Skin epidermis (tissue), 12 donors: Measurements from ENCODE around the gene BTBD3.

Experiments
- H3K27ac ChIP-seq, 21 experiments: fragments of 200-600 bp; sonication (generic) in 11 of 21; one replicate each; pipeline ENCODE4 v1.5.0; 2020; ENCODE audit warnings: mild to moderate bottlenecking in 3 of 21, inconsistent platforms in 2 of 21, moderate library complexity in 2 of 21
- H3K4me3 ChIP-seq, 7 experiments: fragments of 200-600 bp; sonication (generic) in 2 of 7; one replicate each; pipeline ENCODE4 v1.5.0; 2020; ENCODE audit warnings: inconsistent platforms in 2 of 7, mild to moderate bottlenecking in 2 of 7, moderate library complexity in 1 of 7

BTBD3 gene

DNA sequence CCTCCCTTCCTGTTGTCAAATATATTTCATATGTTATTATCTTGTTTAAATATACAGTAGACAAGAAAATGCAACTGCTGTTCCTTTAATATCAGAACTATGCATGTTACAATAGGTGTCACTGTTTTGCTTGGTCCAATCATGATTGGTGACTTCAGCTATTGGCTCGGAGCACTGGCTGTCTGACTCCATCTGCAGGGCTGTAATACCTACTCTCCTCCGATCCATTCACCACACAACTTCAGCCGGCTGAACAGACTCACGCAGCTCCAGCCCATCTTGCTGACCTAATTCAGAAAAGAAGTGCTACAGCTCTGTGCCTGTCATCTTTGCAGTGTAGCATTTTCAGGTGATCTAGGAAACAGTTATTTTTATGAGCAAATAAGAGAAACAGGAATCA lies at the start of gene BTBD3:
TSS of gene BTBD3 (plus strand) at position 231 of the 400 bp plus-strand sequence. CDS start 383 bp downstream, outside the sequence.
- peak within 1 kb of the TSS in 10 of 21 experiments; percentile 7 to 73 (median 35) for H3K27ac ChIP-seq
- H3K4me3 ChIP-seq, result peak within 1 kb of the TSS in 5 of 7 experiments; percentile 5 to 21 (median 15)

DNA sequence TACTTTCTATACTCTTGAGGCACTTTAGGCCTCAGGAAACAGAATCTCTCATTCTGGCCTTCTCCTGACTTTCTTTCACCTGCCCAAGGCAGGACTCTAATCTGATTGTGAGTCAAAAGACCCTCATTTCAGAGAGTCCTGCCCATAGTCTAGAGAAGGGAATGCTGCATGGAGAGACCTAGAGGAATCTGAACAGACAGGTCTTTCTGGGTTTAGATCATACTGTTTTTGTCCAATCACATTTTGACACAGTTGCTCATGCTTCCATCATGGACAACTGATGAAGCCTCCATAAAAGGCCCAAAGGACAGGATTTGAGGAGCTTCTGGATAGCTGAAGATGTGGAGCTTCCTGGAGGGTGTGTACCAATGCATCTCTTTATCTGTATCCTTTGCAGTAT lies 48.1 kb upstream of the BTBD3 start:
- Histone ChIP-seq H3K27ac (no peak overlapping the region), H3K4me3 (no peak overlapping the region)

DNA sequence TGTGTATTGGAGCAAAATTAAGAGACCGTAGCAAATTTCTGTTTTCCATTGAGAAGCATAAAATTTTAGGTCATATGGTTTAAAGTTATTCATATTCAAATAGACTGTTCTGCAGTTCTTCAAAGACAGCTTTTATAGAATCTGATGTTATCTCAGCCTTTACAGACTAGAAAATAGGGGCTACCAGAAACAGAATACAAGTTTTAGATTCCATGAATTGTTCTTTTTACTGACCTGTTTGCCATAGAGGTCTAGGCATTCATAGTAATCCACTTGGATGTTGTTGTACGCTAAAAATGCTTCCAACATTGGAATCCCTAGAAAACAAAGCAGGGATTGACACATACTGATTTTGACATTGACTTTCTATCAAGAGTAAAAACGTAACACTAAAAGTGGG lies 47.3 kb upstream of the BTBD3 start:
- H3K27ac ChIP-seq, result no peak overlapping the region

DNA sequence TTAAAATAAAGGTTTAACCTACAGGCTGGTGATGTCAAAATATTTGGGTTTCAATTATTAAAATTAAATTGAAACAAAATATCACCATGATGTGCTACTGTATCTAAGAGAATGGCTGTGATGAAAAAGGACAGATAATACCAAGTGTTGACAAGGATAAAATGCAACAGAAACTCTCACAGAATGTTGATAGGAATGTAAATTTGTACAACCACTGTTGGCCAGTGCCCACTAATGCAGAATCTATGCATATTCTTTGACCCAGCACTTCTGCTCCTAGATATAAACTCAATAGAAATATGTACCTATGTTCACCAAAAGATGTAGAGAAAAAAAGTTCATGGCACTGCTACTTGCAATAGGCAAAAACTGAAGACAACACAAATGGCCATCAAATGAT lies 41.1 kb upstream of the BTBD3 start:
- H3K27ac ChIP-seq, result no peak overlapping the region

More for the DNA sequence above, 47.3 kb upstream of the BTBD3 start:
- H3K4me3 ChIP-seq, result no peak overlapping the region

DNA sequence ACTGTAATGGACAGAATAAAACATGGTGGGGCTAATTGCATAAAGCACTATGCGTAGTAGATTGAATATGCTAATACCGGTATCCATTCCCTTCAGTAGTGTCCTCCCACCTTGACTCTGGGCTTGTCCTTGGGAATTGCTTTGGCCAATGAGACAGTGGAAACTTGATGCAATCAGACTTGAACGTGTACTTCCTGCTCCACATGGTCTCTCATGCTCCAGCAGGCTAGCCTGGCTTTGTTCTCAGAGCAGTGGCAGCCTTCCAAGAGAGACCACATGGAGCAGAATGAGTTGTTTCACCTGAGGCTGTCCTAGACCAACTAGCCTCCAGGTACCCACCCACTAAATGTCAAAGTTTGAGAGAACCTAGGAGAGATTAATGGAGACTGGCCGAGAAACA lies 37.0 kb upstream of the BTBD3 start:
- Histone ChIP-seq H3K27ac (no peak overlapping the region), H3K4me3 (no peak overlapping the region)

More for the DNA sequence above, 41.1 kb upstream of the BTBD3 start:
- no peak overlapping the region for H3K4me3 ChIP-seq

DNA sequence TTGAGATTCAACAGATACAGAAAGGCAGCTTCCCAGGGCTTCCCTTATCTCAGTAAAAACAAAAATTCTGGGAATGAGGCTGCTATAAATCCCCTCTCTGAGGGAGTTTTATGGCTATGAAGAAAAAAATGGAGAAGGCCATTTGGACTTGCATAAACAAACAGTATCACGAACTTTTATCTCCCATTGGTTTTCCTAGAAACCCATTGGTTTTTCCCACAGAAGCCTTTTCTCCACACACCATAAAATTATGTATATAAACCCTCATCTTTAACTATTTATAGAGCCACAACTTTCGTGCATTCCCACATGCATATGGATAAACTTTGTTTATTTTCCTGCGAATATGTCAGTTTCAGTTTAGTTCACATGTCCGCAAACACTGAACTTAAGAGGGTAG lies 36.2 kb upstream of the BTBD3 start:
- no peak overlapping the region for H3K27ac ChIP-seq
- H3K4me3 ChIP-seq, result no peak overlapping the region

DNA sequence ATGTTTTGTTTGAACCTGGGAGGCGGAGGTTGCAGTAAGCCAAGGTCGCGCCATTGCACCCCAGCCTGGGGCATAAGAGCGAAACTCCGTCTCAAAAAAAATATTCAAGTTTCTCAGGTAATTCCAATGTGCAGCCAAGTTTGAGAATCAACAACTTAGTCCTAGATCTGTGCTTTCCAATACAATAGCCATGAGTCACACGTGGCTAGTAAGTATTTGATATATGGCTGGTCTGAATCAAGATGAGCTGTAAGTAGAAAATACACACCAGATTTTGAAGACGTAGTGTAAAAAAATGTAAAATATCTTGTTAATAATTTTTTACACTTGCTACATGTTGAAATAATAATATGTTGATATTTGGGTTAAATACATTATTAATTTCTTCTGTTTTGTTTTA lies 35.0 kb upstream of the BTBD3 start:
- Histone ChIP-seq H3K4me3 (no peak overlapping the region), H3K27ac (no peak overlapping the region)

DNA sequence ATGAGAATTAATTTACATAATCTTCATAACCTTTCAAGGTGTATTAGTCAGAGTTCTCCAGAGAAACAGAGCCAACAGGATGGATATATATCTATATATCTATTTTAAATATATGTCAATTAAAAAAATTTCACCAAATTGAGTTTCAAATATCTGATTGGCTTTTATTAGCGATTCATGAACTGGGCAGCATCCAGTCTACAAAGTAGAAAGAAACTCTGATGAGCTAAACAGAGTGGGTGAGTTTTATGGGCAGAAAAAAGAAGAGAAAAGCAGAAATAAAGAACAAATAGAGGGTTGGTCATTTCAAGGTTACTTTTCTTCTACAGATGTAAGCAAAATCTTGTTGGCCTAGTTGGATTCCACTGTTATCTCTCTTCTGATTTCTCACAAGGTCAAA lies 29.0 kb upstream of the BTBD3 start:
- H3K27ac ChIP-seq, result no peak overlapping the region
- H3K4me3 ChIP-seq, result no peak overlapping the region

DNA sequence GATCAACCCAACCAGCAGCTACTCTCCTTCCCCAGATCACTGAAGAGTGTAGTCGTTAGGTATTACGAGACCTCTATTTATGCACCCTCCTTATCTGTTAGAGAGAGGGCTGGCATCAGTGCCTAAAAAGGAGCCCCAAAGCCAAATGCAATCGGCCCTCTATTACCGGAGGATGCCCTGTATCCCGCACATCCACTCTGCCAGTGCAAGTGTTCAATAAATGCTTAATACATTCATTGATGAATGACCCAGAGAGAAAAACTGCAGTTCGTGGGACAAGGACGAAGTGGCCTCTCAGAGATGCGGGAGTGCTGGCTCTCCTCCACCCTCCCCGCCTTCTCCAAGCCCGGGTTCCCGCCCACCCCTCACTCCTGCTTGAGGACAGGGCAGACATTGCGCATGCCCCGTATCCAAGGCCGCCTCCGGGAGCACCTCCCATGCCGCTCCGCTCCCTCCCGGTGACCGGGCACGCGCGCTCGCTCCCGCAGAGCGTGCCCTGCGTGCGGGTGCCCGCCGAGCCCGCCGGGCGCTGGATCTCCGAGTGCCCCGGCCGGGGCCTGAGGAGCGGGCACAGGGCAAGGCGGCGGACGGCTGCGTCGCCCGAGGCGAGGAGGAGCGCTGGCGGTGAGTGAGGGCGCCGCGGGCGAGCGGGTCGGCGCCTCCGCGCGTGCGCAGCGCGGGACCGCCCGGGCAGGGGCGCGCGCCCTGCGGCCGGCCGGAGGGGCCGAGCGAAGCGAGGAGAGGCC lies 27.2 kb upstream of the BTBD3 start:
- H3K4me3 ChIP-seq, result peak overlapping the region; percentile 73 to 96 (median 84)
- peak overlapping the region; percentile 59 to 96 (median 88) for H3K27ac ChIP-seq

DNA sequence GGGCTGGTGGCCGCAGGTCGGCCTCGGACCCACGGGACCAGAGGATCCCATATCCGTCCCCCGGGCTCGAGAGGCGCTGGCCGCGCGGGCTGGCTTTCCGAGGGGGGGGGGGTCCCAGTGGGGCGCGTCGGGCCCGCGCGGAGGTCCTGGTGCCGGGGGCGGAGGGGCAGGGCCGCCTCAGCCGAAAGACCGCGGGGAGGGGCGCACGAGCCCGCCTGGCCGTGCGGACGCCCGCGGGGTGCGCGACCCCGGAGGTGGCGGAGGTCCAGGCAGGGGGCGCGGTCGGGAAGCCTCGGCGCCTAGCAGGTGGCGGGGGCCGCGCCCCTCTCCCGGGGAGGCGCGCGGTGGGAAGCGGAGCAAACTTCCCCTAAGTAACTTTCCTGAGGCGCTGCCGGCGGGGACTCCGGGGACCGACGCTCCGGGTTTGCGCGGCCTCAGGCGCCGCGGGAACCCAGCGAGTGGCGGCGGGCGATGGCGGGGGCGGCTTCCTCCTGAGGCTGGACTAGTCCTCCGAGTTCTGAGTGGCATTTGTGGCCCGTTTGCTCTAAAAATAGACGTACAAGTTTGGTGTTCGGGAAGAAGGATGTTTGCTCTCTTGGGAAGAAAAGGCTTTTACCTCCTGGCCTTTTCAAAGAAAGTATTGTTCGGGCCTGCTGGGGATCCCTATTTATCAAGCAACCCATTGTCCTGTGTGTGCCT lies 26.5 kb upstream of the BTBD3 start:
- peak overlapping the region; percentile 59 to 96 (median 88) for H3K27ac ChIP-seq
- peak overlapping the region; percentile 73 to 96 (median 84) for H3K4me3 ChIP-seq

DNA sequence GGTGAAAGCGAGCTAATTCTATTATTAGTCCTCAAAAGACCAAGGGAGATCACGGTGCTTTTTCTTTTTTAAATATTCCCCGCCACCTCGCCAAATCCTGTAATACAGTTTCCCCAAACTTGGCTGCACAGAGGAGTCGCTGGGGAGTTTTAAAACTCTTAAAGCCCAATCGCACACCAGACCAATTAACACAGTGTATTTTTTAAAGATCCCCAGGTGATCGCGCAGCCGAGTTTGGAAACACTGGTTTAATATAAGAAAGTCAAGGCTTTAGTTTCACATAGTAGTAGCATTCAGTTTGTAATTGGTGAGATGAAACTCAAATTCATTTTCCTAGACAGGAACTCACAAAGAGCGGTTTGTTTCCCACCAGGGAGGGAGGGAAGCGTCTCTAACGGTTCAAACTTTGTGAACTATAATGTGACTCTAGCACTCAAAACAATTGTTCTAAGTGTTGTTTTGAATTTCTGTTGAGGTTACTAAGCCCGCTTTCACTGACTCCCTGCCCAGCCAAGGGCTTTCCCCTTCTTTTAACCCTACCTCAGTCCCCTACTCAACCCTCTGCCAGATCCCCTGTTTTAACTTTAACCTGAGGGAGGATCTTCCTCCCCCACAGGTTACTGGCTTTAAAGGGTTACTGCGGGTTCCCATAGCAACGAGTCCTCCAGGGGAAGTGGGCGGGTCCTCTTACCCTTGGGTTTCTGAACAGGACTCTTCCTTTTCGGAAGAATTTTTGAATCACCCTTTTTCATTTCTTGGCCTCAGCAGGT lies 25.7 kb upstream of the BTBD3 start:
- H3K4me3 ChIP-seq, result peak overlapping the region; percentile 73 to 96 (median 84)
- H3K27ac ChIP-seq, result peak overlapping the region in 18 of 21 experiments; percentile 59 to 96 (median 88)

DNA sequence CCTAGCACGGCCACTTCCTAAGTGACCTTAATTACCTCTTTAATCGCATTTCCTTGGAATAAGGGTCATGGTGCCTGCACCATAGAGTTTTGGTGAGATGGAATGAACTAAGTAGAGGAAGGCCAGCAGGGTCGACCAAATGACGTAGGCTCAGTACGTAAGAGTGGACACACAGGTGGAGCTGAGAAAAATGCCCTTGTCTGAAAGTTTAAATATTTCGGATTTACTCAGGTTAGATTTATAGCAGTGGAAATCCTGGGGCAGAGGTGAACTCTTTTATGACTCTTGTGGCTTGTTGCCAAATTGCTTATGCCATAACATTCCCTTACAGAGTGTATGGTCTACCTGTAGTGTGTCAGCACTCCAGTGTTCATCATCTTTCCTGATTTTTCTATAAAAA lies 23.6 kb upstream of the BTBD3 start:
- Histone ChIP-seq H3K4me3 (no peak overlapping the region), H3K27ac (no peak overlapping the region)

DNA sequence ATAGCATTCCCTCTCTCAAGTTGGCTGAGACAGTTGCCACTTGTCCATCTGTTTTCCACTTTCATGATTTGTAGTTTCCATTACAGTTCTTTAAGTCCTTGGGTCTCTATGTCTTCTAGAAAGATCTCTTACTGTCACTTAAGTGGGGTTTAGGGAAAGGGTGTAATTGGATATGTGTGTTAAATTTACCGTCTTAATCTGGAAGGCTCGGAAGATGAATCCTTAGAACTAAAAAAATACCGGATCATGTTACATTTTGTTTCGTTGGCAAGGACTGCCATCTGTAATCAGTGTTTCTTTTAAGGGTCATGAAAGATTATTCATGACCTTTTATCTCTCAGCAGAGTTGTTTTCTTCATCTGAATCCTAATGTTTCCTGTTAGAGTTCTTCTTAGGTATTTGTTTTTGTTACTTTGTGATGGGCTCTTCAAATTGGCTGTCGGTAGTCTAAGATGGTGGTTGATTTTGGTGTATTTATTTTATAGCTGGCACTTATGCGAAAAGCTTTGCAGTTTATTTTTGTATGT lies 21.8 kb upstream of the BTBD3 start:
- Histone ChIP-seq H3K27ac (no peak overlapping the region), H3K4me3 (no peak overlapping the region)

DNA sequence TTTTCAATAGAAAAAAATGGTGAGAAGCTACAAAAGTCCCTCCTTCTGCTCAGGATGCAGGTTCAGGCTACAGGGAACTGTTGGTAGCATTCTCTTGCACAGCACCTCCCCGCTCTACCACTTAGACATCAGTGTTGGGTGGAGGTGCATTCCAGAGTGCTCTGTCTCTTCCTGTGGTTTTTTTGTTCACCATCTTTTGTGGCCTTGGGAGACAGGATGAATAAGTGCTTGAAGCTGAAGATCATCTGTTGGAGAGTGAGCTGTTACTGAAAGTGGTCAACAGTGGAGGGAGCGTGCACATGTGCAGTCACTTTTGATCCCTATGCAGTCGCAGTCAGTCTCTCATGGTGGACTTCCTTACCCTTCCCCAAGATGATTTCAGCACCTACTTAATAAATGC lies 16.6 kb upstream of the BTBD3 start:
- no peak overlapping the region for H3K27ac ChIP-seq
- H3K4me3 ChIP-seq, result no peak overlapping the region

DNA sequence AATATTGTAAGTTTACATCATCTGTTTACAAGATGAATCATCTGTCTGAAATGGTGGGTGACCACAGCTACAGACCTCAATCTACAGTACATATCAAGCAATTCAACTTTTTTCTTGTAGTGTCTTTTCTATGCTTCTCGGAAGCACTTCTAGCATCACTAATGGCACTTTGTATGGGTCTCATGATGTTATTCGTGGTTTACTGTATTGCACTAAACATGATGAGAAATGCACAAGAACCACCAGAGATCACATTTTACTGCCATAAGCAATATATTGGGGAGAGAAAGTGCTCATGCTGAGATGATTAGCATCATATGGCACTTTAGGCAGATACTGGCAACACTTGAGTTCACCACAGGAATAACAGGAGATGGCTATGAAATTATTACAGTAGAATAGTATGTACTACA lies 15.4 kb upstream of the BTBD3 start:
- Histone ChIP-seq H3K27ac (no peak overlapping the region), H3K4me3 (no peak overlapping the region)

DNA sequence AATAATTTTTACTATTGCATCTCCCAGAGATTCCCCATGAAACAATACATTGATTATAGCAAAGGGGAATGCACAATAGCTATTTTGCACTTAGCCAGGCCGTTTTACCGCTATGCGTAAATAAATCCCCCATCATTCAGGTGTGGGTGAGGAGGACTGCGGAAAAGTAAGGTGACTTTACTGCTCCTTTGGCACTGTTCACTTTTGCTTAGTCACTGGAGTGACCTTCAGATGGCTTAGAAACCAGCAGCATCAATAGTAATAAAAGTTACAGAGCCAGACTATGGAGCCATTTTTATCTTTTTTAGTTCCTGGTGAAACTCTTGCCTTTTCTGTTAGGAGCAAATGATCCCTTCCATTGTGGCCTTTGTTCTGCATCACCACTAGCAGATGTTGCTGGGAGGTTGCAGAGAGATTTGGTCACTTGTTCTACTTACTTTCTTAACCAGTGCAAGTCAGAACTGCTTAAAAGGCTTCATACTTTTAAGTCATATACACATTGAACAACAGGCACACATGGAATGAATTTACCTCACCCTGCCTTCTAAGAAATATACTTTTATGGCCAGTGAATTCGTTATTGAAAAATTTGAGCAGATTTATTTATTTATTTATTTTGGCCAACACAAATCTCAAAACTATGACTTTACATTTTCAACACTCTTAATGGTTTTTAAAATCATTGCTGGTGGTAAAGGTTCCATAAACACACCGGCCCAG lies 12.1 kb upstream of the BTBD3 start:
- Histone ChIP-seq H3K27ac (no peak overlapping the region), H3K4me3 (no peak overlapping the region)

DNA sequence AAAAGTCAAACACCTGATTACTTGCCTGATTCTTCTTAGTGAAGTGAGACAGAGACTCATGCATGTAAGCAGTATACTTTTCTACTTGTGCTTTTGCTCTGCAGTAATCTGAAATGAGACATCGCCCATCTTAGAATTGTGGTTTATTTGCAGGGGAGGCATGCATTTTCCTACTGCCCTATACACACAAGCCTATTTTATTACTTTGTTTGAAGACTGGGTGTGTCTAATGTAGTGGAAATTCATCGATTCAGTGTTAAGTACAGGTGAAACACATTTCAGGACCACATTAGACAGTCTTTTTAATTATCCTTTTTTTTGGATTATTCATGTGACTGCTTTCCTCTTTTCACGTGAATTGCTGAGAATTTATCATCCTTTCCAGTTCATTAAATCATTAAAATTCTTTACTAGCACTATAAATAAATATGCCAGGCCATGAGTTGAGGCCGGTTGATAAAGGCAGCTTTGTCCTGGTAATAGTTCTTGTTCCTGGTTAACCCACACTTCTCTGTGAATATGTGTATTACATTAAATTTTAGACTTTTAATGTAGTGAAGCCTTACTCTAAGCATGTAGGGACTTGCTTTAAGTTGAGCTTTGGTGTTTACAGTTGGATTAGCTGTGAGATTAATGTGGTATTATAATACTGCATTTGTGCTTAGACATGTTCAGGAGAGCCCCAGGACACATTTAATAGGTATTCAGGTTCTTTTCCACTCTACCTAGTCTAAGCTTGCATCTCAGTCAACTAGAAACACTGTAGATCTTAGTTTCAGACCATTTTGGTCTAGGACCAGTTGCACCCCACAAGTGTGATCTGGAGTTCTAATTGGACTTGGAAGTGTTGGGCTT lies 10.8 kb upstream of the BTBD3 start:
- Histone ChIP-seq H3K4me3 (no peak overlapping the region), H3K27ac (peak overlapping the region in 2 of 21 experiments; percentile 34)

DNA sequence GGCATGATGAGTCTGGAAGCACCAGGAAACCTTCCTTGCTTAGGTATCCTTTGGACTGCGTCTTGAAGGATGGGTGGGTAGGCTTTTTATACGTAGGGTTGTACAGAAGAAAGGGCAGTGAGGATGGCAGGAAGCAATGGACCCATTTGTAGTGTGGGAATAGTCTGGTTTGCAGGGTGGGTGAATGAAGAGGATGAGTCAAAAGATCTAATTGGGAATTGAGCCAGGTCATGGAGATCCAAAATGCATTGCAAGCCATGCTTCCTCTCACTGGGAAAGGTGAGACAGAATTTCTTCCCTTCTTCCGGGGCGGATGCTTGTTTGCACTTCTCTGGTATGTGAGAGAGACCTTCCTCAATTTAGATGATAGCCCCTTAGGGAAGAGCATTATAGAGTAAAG lies 10.1 kb upstream of the BTBD3 start:
- H3K4me3 ChIP-seq, result no peak overlapping the region
- H3K27ac ChIP-seq, result peak overlapping the region in 1 of 21 experiments; percentile 34
